ENCODE results near the gene ERN1.

Gene ERN1

DNA sequence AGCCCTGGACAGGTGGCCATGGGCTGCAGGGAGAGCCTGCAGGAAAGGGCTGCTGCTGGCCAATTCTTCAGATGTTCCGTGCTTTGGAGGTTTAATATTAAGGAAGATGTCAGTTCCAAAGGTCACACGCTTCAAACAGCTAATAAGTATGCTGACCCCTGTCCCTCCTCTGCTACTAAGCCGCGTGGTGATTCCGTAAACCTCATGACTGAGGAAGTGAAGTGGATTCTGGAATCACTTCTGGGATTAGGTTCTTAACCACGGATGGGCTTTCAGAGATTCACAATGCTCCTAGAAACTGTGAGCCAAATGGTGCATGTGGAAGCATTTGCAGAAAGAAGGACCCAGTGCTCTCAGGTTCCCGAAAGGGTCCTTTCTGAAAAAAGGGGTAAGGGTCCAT, 28.5 kb upstream of the ERN1 start:
- DNase-seq (ENCODE audit: extremely low read depth in 1 of 2, low read depth in 1 of 2) = no peak

DNA sequence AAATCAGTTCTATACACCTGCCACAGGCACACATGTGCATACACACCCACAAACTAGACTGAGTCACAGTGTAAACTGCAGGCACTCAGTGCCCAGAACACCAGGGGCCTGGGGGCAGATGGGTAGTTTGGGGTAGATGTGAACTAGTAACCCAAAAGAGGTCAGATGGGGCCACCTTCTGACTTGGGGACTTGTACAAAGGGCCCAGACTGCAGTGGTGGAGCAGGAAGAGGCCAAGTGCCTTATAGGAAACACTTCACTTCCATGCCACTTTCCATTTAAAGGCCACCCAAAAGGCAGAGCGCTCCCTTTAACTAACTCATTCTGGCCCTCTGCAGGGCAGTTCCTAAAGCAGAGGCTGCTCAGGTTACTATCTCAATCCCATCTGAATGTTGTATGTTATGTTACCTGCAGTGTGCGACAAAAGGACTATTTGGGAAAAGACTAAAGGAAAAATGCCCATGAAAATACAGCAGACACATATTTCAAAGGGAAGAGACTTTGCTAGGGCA, 27.8 kb upstream of the ERN1 start:
- no peak for DNase-seq (ENCODE audit: extremely low read depth in 1 of 2, low read depth in 1 of 2)

DNA sequence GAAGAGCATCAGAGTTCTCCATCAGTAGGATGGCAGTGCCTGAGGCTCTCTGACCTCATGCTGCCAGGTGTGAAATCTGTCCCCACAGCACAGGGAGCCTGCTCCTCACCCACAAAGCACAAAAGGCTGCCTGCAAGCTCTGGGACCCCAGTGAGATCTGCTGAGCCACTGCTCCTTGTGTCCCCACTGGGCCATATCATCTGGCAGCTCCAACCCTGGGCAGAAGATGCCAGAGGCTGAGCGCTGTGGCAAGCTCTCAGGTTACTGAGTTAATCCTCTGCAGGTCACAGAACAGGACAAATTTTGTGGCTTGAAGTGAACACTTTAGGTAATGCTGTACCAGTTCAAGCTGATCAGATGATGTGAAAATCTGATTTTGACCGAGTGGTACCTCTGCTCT, 26.7 kb upstream of the ERN1 start:
- DNase-seq (ENCODE audit: extremely low read depth in 1 of 2, low read depth in 1 of 2) = no peak

DNA sequence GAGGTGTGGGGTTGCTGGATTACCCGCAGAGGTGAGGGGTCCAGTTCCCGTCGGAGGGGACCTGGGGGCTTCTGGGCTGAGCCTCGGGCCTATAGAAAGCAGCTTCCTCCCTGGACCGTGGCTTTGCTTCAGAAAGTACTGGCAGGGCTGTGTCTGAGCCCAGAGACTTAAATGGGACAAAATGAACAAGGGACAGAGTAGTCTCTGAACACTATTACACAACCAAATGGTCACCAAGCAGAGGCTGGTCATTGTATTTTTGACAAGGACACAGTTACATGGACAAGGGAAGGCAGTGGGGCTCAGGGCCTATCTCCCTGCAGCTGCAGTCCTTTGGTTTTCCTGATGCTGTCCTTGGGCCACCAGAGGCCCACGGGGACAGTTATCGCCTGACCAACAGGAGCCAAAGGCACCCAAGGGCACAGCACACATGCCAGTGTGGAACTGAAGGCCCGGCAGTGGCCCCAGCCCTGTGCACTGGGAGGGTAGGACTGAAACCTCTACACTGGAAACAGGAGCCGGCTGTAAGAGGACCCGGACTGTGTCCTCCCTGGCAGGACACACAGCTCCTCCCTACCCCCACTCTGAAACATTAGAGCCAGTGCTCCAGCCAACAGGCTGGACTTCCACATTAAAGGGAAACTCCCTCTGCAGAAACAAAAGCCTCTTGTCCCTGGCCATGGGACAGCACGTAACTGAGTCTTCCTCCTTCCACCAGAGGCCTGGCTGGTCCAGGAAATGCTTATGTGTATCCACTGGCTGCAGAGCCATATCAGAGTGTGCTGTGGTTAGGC, 26.0 kb upstream of the ERN1 start:
- DNase-seq (ENCODE audit: extremely low read depth in 1 of 2, low read depth in 1 of 2) = no peak

- DNase-seq (ENCODE audit: extremely low read depth in 1 of 2, low read depth in 1 of 2) = no peak
Measured at GRCh38 chr17:64155129-64155528, 25.2 kb upstream of the ERN1 start.

DNA sequence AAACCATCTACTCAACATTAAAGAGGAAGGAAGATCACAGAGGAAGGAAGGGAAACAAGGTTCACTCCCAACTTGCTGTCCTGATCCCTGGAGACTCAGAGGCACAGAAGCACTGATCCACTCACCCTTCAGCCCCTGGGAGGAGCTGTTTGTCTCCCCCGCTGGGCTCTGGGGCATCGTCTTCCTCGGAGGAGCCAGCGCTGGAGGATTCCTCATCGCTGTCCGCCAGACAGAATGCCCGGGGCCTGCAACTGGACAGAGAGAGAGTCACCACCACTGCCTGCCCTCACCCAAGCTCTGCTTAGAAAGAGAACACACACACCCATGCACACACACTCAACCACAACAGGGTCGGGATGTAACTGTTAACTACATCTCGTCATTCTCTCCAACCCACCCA, 24.8 kb upstream of the ERN1 start:
- DNase-seq (ENCODE audit: extremely low read depth in 1 of 2, low read depth in 1 of 2) = no peak

DNA sequence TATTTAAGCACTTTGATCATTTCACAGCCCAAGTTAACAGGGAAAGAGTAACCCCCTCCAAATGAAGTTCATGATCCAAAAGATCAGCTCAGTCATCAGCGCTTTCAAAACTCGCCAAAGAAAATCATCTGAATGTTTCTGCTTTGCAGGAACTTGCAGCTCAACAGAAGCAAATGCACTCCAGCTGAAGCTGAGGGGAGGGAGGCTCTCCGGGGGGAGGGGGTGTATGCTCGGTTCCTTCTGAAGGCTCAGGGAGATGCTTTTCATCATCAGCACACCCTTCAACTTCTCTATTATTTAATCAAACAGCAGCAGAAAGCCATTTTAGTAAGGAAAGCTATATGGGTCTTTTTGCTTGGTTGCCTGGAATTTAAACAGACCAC, 24.4 kb upstream of the ERN1 start:
- no peak for DNase-seq (ENCODE audit: extremely low read depth in 1 of 2, low read depth in 1 of 2)

GRCh38 chr17:64153565-64154312, 23.8 kb upstream of the ERN1 start:
- DNase-seq (ENCODE audit: extremely low read depth in 1 of 2, low read depth in 1 of 2) = no peak

DNA sequence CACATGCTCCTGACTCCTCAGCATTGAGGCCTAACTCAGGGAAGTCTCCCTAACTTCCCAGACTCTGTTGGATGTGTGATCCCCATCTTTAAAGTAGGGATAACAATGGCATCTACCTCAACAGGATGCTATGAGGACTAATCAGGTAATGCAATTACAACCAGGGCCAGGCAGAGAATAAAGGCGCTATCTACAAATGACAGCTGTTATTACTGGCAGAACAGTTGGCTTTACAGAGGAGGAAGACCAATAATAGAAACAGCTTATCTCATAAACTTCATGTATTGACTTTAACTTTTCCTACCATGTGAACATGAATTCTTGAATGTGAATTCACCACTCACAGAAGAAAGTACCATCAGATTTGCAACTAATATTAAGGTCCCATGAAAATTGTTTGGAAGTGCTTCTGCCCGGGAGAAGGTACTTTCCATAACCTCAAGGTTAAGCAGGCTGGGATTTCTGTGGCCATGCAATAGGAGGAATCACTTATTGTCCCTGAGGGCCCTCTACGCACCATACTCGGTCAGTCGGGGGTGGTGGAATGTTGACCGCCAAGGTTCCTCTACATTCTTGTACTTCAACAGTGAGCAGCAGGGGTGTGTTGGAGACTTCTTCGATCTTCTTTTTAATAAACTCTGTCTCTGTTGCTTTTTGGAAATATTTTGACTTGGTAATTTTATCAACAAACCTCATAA, 22.6 kb upstream of the ERN1 start:
- no peak for DNase-seq (ENCODE audit: extremely low read depth in 1 of 2, low read depth in 1 of 2)

DNA sequence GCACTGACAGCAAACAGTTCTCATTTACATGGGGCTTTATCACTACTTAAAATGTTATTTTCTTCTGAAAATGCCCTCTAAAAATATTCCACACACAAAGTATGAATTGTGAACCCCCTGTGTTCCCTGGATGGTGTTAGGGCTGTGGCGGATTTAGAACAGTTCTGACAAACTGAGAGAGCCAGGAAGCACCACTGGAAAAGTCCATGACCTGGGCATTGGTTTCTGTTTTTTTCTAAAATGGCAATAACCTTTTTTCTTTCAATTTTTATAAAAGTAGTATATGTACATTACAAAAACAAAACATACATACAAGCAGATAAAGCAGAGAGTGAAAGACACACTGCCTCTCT, 21.0 kb upstream of the ERN1 start:
- no peak for DNase-seq (ENCODE audit: extremely low read depth in 1 of 2, low read depth in 1 of 2)

DNA sequence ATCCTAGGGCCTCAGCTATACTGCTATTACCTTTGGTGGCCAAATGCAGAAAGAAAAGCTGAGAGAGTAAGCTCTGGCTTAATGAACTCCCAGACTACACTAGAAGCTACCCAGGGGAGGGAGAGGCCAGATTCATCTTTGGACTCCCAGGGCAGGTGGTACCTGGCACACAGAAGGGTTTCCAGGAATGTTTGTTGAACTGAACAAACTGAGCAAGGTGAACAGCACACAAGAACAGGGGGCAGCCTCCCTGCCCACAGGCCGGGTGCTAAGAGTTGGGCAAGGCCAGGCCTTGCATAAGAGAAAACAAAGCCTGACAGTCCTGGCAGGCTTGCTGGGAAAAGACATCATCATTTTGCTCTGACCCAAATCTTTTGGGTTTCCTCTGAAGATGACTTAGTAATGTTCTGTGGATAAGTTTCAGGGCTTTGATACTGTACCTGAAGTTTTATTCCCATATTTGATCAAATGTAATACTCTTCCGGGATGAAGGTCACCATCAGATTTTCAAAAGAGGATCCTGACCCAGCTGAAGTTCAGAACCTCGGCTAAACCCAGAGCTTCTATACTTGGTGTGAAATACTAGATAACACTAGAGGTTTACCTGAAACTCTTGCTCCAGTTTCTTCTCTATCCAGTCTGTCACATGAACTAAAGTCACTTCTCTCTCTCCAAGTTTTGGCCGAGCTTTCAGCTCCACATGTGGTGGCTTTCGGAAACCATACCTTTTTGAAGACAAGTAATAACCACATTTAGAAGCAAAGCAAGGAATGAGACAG, 20.5 kb upstream of the ERN1 start:
- DNase-seq (ENCODE audit: extremely low read depth in 1 of 2, low read depth in 1 of 2) = no peak

DNA sequence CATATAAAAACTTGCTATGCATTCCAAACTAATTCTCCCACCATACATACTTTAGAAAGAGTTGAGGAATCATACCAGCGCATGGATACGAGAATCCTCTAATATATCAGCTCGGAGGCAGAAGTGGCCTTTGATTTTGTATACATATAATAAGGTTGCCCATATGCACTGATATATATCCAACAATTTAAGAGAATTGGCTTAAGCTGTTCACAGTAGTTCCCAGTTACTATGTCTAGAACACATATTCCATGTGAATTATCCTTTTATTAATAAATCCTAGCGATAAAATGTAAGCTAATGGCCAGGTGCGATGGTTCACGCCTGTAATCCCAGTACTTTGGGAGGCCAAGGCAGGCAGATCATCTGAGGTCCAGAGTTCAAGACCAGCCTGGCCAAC, 19.3 kb upstream of the ERN1 start:
- no peak for DNase-seq (ENCODE audit: extremely low read depth in 1 of 2, low read depth in 1 of 2)

- DNase-seq (ENCODE audit: extremely low read depth in 1 of 2, low read depth in 1 of 2) = no peak
Measured at GRCh38 chr17:64148699-64149098, 18.8 kb upstream of the ERN1 start.

- DNase-seq (ENCODE audit: extremely low read depth in 1 of 2, low read depth in 1 of 2) = no peak
Measured at GRCh38 chr17:64148017-64148631, 18.2 kb upstream of the ERN1 start.

- no peak for DNase-seq (ENCODE audit: extremely low read depth in 1 of 2, low read depth in 1 of 2)
Measured at GRCh38 chr17:64147110-64148016, 17.4 kb upstream of the ERN1 start.

DNA sequence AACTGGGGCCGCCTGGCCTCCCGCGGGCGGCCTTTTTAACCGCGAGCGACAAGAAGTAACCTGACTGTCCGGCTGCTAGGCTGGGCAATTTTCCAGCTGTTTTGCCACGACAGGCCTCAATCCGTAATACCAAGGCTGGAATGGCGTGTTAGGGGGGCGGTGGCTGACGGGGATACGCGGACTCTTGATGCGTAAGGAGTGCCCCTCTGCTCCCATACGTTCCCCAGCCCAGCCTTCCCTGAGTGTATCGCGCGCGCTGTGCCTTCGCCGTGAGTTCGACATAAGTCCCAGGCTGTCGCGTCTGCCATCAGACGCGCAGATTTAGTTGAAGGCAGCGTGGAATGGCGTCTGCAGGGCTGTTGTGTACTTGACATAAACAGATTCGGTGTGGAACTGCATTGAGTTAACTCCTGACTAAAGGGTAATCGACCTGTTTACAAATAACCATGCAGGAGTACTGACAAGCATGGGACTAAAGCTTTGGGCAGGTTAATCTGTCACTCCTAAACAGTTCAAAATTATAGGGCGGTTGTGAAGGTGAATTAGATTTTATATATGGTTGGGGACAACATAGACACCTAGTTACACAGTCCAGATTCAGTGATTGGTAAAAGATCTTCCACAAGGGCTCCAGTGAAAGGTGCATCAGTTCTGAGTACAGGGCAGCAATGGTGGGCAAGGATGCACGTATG, 16.6 kb upstream of the ERN1 start:
- no peak for DNase-seq (ENCODE audit: extremely low read depth in 1 of 2, low read depth in 1 of 2)

GRCh38 chr17:64145751-64146417, 15.9 kb upstream of the ERN1 start:
- DNase-seq (ENCODE audit: extremely low read depth in 1 of 2, low read depth in 1 of 2) = peak; percentile 81 to 96

DNA sequence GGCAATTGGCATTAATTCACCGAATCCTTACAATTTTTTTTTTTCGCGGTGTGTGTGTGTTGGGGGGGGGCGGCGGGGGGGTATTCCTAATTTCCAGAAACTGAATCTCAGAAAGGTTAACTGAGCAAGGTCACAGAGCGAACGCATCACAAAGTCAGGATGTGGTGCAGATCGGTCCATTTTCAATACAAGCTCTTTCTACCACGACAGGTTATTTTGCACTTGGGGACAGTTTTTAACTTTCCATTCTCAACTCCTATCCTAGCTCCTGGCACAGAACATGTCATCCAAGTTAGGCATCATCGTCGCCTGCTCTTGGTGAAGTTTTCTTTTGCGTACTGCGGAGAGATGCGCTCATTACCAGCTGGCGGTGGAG, 15.4 kb upstream of the ERN1 start:
- DNase-seq (ENCODE audit: extremely low read depth in 1 of 2, low read depth in 1 of 2) = no peak

All from activated CD8-positive, alpha-beta memory T cell treated with anti-CD3 and anti-CD28 coated beads for 1 hour (primary cell).